ENCODE data around the gene IZUMO1. TPM values are rescaled to one million over a fixed set of nuclear protein-coding genes. Genes with fewer than 3 reads are reported as not detected.
A peak's percentile ranks its signal among the peaks of the same experiment; 100 is the strongest.
"Not testable (repeated sequence)": the region's sequence is repeated elsewhere in the genome, so short reads cannot be mapped to it uniquely, and the experiment has no call there.

Gene IZUMO1
- total RNA-seq, 1 donor from 2014 or later = 3.8 TPM

- no peak for TF ChIP-seq CTCF (IDR thresholded peaks at IDR 0.05)
- peak overlapping the region; percentile 84 for H3K27ac ChIP-seq
Measured at GRCh38 chr19:48720613-48721296, 26.0 kb downstream of the IZUMO1 start.

GRCh38 chr19:48720251-48720612, 26.5 kb downstream of the IZUMO1 start:
- Histone ChIP-seq H3K9me3 (no peaks in the 10 kb centered on the region), H3K36me3 (no peaks in the 10 kb centered on the region), H3K4me3 (peak overlapping the region; percentile 63), H3K27me3 (no peaks in the 10 kb centered on the region), H3K4me1 (peaks cover 28% of the 10 kb centered on the region), H3K27ac (no peak overlapping the region)
- DNase-seq (no peak), ATAC-seq (no peak)
- TF ChIP-seq CTCF (IDR thresholded peaks at IDR 0.05) = no peak
- intact Hi-C loops (cut with DNase I) = no loop called here

More at GRCh38 chr19:48720613-48721296, 26.0 kb downstream of the IZUMO1 start:
- H3K4me1 ChIP-seq = peaks cover 29% of the 10 kb centered on the region
- DNase-seq (peak; percentile 99), ATAC-seq (peak; percentile 93)
- peak overlapping the region; percentile 63 for H3K4me3 ChIP-seq
- no peaks in the 10 kb centered on the region for H3K36me3 ChIP-seq
- no peaks in the 10 kb centered on the region for H3K9me3 ChIP-seq
- intact Hi-C loops (cut with DNase I) = no loop called here
- no peaks in the 10 kb centered on the region for H3K27me3 ChIP-seq

GRCh38 chr19:48719263-48720171, 27.2 kb downstream of the IZUMO1 start, which contains the start of gene MAMSTR:
MAMSTR (minus strand) TSS chr19:48719725; CDS start chr19:48719031, 694 bp downstream.
- no peaks in the 10 kb centered on the region for H3K27me3 ChIP-seq
- H3K4me3 ChIP-seq = peak within 1 kb of the TSS; percentile 63
- peak within 1 kb of the TSS; percentile 84 for H3K27ac ChIP-seq
- DNase-seq (no peak), ATAC-seq (no peak)
- H3K9me3 ChIP-seq = no peaks in the 10 kb centered on the region
- H3K36me3 ChIP-seq = no peaks in the 10 kb centered on the region
- H3K4me1 ChIP-seq = peaks cover 29% of the 10 kb centered on the region
- TF ChIP-seq CTCF (IDR thresholded peaks at IDR 0.05) = no peak
- intact Hi-C loops (cut with DNase I) = no loop called here

DNA sequence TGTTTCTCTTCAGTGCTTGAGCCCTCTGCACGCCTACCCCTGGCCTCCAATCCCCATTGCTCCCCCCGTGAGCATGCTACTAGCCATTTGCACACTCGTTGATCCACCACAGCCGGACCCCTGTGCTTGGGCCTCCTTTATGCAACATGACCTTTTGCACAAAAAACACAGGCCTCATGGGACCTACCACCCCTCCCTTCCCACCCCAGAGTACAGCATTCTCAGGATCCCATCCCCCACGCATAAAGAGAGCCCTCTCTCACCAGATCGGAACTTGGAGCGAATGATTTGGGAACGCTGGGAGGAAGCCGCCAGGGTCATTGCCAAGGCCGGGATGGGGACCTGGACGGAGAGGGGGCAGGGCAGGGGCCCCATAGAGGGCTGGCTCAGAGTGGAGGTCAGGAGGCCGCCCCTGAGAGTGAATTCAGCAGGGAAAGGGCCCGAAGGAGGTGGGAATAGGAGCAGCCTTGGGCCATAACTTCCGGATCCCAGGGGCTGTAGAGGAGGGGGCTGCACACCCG, 27.9 kb downstream of the IZUMO1 start:
- H3K4me1 ChIP-seq = peaks cover 27% of the 10 kb centered on the region
- ATAC-seq (no peak), DNase-seq (no peak)
- intact Hi-C loops (cut with DNase I) = no loop called here
- H3K27me3 ChIP-seq = no peaks in the 10 kb centered on the region
- H3K27ac ChIP-seq = peak overlapping the region; percentile 58
- H3K4me3 ChIP-seq = no peak overlapping the region
- no peaks in the 10 kb centered on the region for H3K9me3 ChIP-seq
- no peaks in the 10 kb centered on the region for H3K36me3 ChIP-seq
- TF ChIP-seq CTCF (IDR thresholded peaks at IDR 0.05) = no peak

GRCh38 chr19:48718106-48718505, 28.6 kb downstream of the IZUMO1 start:
- H3K36me3 ChIP-seq = not testable (repeated sequence)
- H3K4me1 ChIP-seq = peaks cover 33% of the 10 kb centered on the region

More at GRCh38 chr19:48718106-48718505, 28.6 kb downstream of the IZUMO1 start:
- H3K4me3 ChIP-seq; H3K27me3 ChIP-seq; H3K9me3 ChIP-seq; H3K27ac ChIP-seq; intact Hi-C loops (cut with DNase I); DNase-seq; ATAC-seq: not testable (repeated sequence)
